SK-N-SH (cell line): ENCODE measurements around the gene SLC13A4. TPM values are rescaled to one million over a fixed set of nuclear protein-coding genes. Genes with fewer than 3 reads are reported as not detected.

ENCODE experiments used
- CTCF ChIA-PET: fragments of 300-600, 350-600 bp; formaldehyde crosslinking; extraction: SDS; loops from one replicate; lab custom pipeline; 2021; lab: Yijun Ruan, JAX
- POLR2A ChIA-PET: fragments of 350-600 bp; sonication (Branson Sonifier 250); formaldehyde crosslinking; extraction: SDS; loops from one replicate; lab custom pipeline; 2020; ENCODE audit warnings: antibody characterized with exemption, inconsistent platforms; lab: Yijun Ruan, JAX
- DNase-seq: peaks from one replicate; pipeline ENCODE4 v3.0.0; 2012
- H2AFZ ChIP-seq: fragments of 200-600 bp; sonication (generic); 2 replicates; pipeline ENCODE4 v1.8.1; 2016; ENCODE audit warnings: antibody characterized with exemption, mild to moderate bottlenecking, low read depth
- H3F3A ChIP-seq: fragments of 200-600 bp; sonication (generic); replicated peaks from 2 replicates; pipeline ENCODE3; 2016; ENCODE audit warnings: antibody characterized with exemption, mild to moderate bottlenecking; ENCODE audit not compliant: insufficient read depth
- H3K27ac ChIP-seq, 2 experiments: fragments of 200-500 bp in 1 of 2; fragments of 200-600 bp in 1 of 2; sonication (Bioruptor generic) in 1 of 2; sonication (generic), shearing (Covaris generic) in 1 of 2; 2 replicates each; pipeline versions ENCODE4 v1.5.1 to v1.6.1; 2014 to 2016; ENCODE audit warnings: low read depth in 2 of 2, inconsistent platforms in 1 of 2, low read length in 1 of 2, mild to moderate bottlenecking in 1 of 2, mixed read lengths in 1 of 2
- H3K27me3 ChIP-seq: fragments of 200-600 bp; sonication (generic), shearing (Covaris generic); 2 replicates; pipeline ENCODE4 v1.6.1; 2016; ENCODE audit warnings: mixed run types; ENCODE audit not compliant: insufficient read depth
- H3K36me3 ChIP-seq, 2 experiments: fragments of 200-500 bp in 1 of 2; fragments of 200-600 bp in 1 of 2; sonication (Bioruptor generic) in 1 of 2; sonication (generic) in 1 of 2; replicated peaks in 1 of 2; 2 replicates each; pipeline versions ENCODE3 to v1.5.1; 2014 to 2016; ENCODE audit warnings: low read length in 1 of 2, mild to moderate bottlenecking in 1 of 2; ENCODE audit not compliant: insufficient read depth in 2 of 2, control insufficient read depth in 1 of 2
- H3K4me1 ChIP-seq, 2 experiments: fragments of 200-500 bp in 1 of 2; fragments of 200-600 bp in 1 of 2; sonication (Bioruptor generic) in 1 of 2; sonication (generic), shearing (Covaris generic) in 1 of 2; 2 replicates each; pipeline versions ENCODE4 v1.5.1 to v1.6.1; 2014 to 2016; ENCODE audit warnings: low read depth in 1 of 2, low read length in 1 of 2, mixed run types in 1 of 2; ENCODE audit not compliant: insufficient read depth in 2 of 2, control insufficient read depth in 1 of 2
- H3K4me2 ChIP-seq: fragments of 200-600 bp; sonication (generic), shearing (Covaris generic); 2 replicates; pipeline ENCODE4 v1.6.1; 2017; ENCODE audit warnings: mixed run types
- H3K4me3 ChIP-seq, 2 experiments: fragments of 200-500 bp in 1 of 2; fragments of 200-600 bp in 1 of 2; sonication (Bioruptor generic) in 1 of 2; sonication (generic), shearing (Covaris generic) in 1 of 2; 2 replicates each; pipeline versions ENCODE4 v1.5.1 to v1.8.1; 2014 to 2016; ENCODE audit warnings: low read depth in 2 of 2, inconsistent platforms in 1 of 2, low read length in 1 of 2, mild to moderate bottlenecking in 1 of 2, mixed read lengths in 1 of 2, moderate library complexity in 1 of 2
- H3K79me2 ChIP-seq: fragments of 200-600 bp; sonication (generic); 2 replicates; pipeline ENCODE4 v1.8.1; 2017; ENCODE audit warnings: mild to moderate bottlenecking; ENCODE audit not compliant: insufficient read depth
- H3K9ac ChIP-seq: fragments of 200-600 bp; sonication (generic); 2 replicates; pipeline ENCODE4 v1.6.1; 2017; ENCODE audit warnings: mixed run types
- H3K9me2 ChIP-seq: fragments of 200-600 bp; sonication (generic); 2 replicates; pipeline ENCODE4 v1.6.1; 2017; ENCODE audit warnings: mixed run types
- H3K9me3 ChIP-seq: fragments of 200-600 bp; sonication (generic); 2 replicates; pipeline ENCODE4 v1.6.1; 2017; ENCODE audit warnings: mixed run types, mild to moderate bottlenecking, moderate library complexity
- H4K20me1 ChIP-seq: fragments of 200-600 bp; sonication (generic); 2 replicates; pipeline ENCODE4 v1.6.1; 2017; ENCODE audit warnings: mild to moderate bottlenecking, mixed run types; ENCODE audit not compliant: insufficient read depth
- CHD2 ChIP-seq: fragments of 150-350 bp; IDR thresholded peaks from 2 replicates; pipeline ENCODE4 v1.6.1; 2018; ENCODE audit warnings: low read length; ENCODE audit not compliant: partially characterized antibody
- EP300 ChIP-seq, 2 experiments: IDR thresholded peaks; 2 replicates each; pipeline versions ENCODE4 v1.4.0 to v1.6.1; 2012; ENCODE audit warnings: borderline replicate concordance in 1 of 2, low read depth in 1 of 2, low read length in 1 of 2
- EZH2phosphoT487 ChIP-seq: fragments of 200-600 bp; sonication (generic); IDR thresholded peaks from 2 replicates; pipeline ENCODE4 v1.6.1; 2017; ENCODE audit warnings: low read depth, mixed run types, mild to moderate bottlenecking, antibody characterized with exemption, moderate library complexity, borderline replicate concordance
- GABPA ChIP-seq: IDR thresholded peaks from 2 replicates; pipeline ENCODE4 v1.4.0; 2012; ENCODE audit warnings: low read depth, mild to moderate bottlenecking
- GATA2 ChIP-seq: sonication (generic); formaldehyde crosslinking; IDR thresholded peaks from 2 replicates; pipeline ENCODE4 v1.5.0; 2020; ENCODE audit warnings: mild to moderate bottlenecking, missing genetic modification reagents
- NFIC ChIP-seq: IDR thresholded peaks from 2 replicates; pipeline ENCODE4 v1.4.0; 2012; ENCODE audit warnings: borderline replicate concordance
- POLR2AphosphoS5 ChIP-seq: IDR thresholded peaks from 2 replicates; pipeline ENCODE4 v1.6.1; 2012; ENCODE audit warnings: low read depth, low read length
- RAD21 ChIP-seq: IDR thresholded peaks from 2 replicates; pipeline ENCODE4 v1.6.1; 2012; ENCODE audit warnings: mild to moderate bottlenecking, low read length
- RXRA ChIP-seq: IDR thresholded peaks from 2 replicates; pipeline ENCODE4 v1.4.0; 2012; ENCODE audit warnings: low read depth, mild to moderate bottlenecking, borderline replicate concordance
- SIN3A ChIP-seq: IDR thresholded peaks from 2 replicates; pipeline ENCODE4 v1.6.1; 2012; ENCODE audit warnings: low read depth, mild to moderate bottlenecking, low read length, moderate library complexity, borderline replicate concordance
- TCF12 ChIP-seq: IDR thresholded peaks from 2 replicates; pipeline ENCODE4 v1.4.0; 2012
- TEAD4 ChIP-seq: IDR thresholded peaks from 2 replicates; pipeline ENCODE4 v1.4.0; 2012; ENCODE audit warnings: mild to moderate bottlenecking, borderline replicate concordance; ENCODE audit not compliant: insufficient read depth
- WGBS: methylation state at CpG from one replicate; pipeline ENCODE4 v1.1.6; 2017; ENCODE audit warnings: low lambda C conversion rate; 5-methylcytosine and 5-hydroxymethylcytosine counted together
- polyA plus RNA-seq, 3 experiments: library from polyadenylated mRNA; depleted of rRNA; stranded (reverse); fragments of >200 nt; gene quantifications; 2 replicates each; pipeline ENCODE4 v1.2.3, GENCODE V29; 2012
- TF ChIP-seq, protein P1 (sequence below): fragments of 150-350 bp; IDR thresholded peaks from 2 replicates; pipeline ENCODE4 v1.6.1; 2017; ENCODE audit warnings: antibody characterized with exemption, low read length, low read depth, borderline replicate concordance
- TF ChIP-seq, protein P2 (sequence below): IDR thresholded peaks from 2 replicates; pipeline ENCODE4 v1.4.0; 2012; ENCODE audit warnings: low read depth, borderline replicate concordance
- TF ChIP-seq, protein P3 (sequence below): IDR thresholded peaks from 2 replicates; pipeline ENCODE4 v1.6.1; 2012; ENCODE audit warnings: mild to moderate bottlenecking, low read depth, low read length, moderate library complexity

The SLC13A4 gene
- polyA plus RNA-seq, 1 of the 3 experiments (the other 2 are of a cell fraction), result 0.30 TPM

DNA sequence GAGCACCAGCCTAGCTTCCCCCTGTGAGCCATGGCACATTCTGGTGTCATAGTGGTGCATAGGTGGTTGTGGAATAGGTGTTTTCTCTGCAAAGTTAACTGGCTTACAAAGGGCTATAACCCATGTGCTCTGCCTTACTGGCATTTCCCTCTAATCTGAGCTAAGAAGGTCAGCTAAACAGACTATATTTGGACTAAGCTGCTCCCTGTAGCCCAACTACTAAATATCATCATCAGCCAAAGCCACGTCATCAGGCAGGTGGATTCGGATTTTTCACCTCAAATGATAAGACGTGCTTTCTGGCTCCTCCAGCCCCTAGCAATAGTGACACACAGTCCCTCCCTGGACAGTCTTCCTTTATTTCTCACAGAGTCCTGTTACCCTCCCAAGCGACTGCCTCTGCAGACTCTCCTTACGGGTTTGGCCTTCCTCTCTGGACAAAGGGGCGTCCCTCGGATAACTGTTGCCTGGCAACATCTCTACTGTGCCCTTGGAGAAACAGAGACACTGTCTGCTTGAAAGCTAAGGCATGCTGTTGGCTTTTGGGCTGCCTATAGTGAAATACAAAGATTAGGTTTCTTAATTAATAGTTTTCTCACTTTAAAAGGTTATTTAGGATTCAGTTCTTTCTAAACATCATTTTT lies 9.1 kb downstream of the SLC13A4 start:
- POLR2A ChIA-PET, result no interaction called here
- WGBS, result 95% methylated on average over 7 of the region's 7 CpGs
- Histone ChIP-seq H4K20me1 (no peaks in the 10 kb centered on the region), H3K79me2 (no peaks in the 10 kb centered on the region), H3K9ac (no peak overlapping the region), H3K4me1 (peaks cover 23 to 24% of the 10 kb centered on the region in 2 experiments), H3F3A (peaks cover 29% of the 10 kb centered on the region), H3K9me2 (no peaks in the 10 kb centered on the region), H3K36me3 (no peaks in the 10 kb centered on the region), H3K4me2 (no peak overlapping the region), H3K27me3 (no peaks in the 10 kb centered on the region), H3K4me3 (no peak overlapping the region), H3K27ac (no peak overlapping the region), H2AFZ (no peak overlapping the region), H3K9me3 (no peaks in the 10 kb centered on the region)
- TF ChIP-seq, protein P1, sequence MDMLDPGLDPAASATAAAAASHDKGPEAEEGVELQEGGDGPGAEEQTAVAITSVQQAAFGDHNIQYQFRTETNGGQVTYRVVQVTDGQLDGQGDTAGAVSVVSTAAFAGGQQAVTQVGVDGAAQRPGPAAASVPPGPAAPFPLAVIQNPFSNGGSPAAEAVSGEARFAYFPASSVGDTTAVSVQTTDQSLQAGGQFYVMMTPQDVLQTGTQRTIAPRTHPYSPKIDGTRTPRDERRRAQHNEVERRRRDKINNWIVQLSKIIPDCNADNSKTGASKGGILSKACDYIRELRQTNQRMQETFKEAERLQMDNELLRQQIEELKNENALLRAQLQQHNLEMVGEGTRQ, result no peak
- TF ChIP-seq EZH2phosphoT487, result no peak
- no peak for TF ChIP-seq TEAD4
- TF ChIP-seq, protein P2, sequence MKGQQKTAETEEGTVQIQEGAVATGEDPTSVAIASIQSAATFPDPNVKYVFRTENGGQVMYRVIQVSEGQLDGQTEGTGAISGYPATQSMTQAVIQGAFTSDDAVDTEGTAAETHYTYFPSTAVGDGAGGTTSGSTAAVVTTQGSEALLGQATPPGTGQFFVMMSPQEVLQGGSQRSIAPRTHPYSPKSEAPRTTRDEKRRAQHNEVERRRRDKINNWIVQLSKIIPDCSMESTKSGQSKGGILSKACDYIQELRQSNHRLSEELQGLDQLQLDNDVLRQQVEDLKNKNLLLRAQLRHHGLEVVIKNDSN, result no peak
- TF ChIP-seq NFIC, result no peak
- TF ChIP-seq POLR2AphosphoS5, result no peak
- TF ChIP-seq RAD21, result no peak
- TF ChIP-seq EP300 (IDR thresholded peaks at IDR 0.05; ENCODE audit: borderline replicate concordance in 1 of 2, low read depth in 1 of 2, low read length in 1 of 2), result no peak
- TF ChIP-seq GATA2 (CRISPR knock-in tag), result no peak
- no peak for TF ChIP-seq SIN3A
- no peak for TF ChIP-seq CHD2
- no peak for TF ChIP-seq GABPA
- no peak for TF ChIP-seq TCF12
- TF ChIP-seq, protein P3, sequence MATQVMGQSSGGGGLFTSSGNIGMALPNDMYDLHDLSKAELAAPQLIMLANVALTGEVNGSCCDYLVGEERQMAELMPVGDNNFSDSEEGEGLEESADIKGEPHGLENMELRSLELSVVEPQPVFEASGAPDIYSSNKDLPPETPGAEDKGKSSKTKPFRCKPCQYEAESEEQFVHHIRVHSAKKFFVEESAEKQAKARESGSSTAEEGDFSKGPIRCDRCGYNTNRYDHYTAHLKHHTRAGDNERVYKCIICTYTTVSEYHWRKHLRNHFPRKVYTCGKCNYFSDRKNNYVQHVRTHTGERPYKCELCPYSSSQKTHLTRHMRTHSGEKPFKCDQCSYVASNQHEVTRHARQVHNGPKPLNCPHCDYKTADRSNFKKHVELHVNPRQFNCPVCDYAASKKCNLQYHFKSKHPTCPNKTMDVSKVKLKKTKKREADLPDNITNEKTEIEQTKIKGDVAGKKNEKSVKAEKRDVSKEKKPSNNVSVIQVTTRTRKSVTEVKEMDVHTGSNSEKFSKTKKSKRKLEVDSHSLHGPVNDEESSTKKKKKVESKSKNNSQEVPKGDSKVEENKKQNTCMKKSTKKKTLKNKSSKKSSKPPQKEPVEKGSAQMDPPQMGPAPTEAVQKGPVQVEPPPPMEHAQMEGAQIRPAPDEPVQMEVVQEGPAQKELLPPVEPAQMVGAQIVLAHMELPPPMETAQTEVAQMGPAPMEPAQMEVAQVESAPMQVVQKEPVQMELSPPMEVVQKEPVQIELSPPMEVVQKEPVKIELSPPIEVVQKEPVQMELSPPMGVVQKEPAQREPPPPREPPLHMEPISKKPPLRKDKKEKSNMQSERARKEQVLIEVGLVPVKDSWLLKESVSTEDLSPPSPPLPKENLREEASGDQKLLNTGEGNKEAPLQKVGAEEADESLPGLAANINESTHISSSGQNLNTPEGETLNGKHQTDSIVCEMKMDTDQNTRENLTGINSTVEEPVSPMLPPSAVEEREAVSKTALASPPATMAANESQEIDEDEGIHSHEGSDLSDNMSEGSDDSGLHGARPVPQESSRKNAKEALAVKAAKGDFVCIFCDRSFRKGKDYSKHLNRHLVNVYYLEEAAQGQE, result no peak
- TF ChIP-seq RXRA, result no peak
- CTCF ChIA-PET, result interaction anchor here (0.9 to 11.2 kb wide), 4 partner anchors 10 to 45 kb away, joined by 3 to 153 read pairs (median 3); no protein-coding TSS in a partner anchor
- DNase-seq, result peak; percentile 51
